Uterus (tissue), 4 donors: ENCODE measurements around the gene FAM229B. TPM values are rescaled to one million over a fixed set of nuclear protein-coding genes. Genes with fewer than 3 reads are reported as not detected.

Experiments
- DNase-seq, 2 donors: peaks; one replicate each; pipeline ENCODE4 v3.0.0-alpha.2; 2019 to 2020
- H3K27ac ChIP-seq, 2 donors: fragments of 200-600 bp; sonication (generic); 1 replicate in 1 of 2; 2 replicates in 1 of 2; pipeline ENCODE4 v1.5.1; 2016 to 2018
- H3K27me3 ChIP-seq, 2 donors: fragments of 200-600 bp; sonication (generic); one replicate each; pipeline ENCODE4 v1.5.1; 2018 to 2019; ENCODE audit warnings: control low read depth in 1 of 2
- H3K36me3 ChIP-seq, 2 donors: fragments of 200-600 bp; sonication (generic); one replicate each; pipeline ENCODE4 v1.5.1; 2019; ENCODE audit warnings: control low read depth in 1 of 2
- H3K4me1 ChIP-seq, 2 donors: fragments of 200-600 bp; sonication (generic); one replicate each; pipeline ENCODE4 v1.5.1; 2018 to 2019; ENCODE audit warnings: control low read depth in 1 of 2
- H3K4me3 ChIP-seq, 2 donors: fragments of 200-600 bp; sonication (generic); 1 replicate in 1 of 2; 2 replicates in 1 of 2; pipeline ENCODE4 v1.5.1; 2018 to 2019; ENCODE audit warnings: mild to moderate bottlenecking in 1 of 2
- H3K9me3 ChIP-seq, 2 donors: fragments of 200-600 bp; sonication (generic); one replicate each; pipeline ENCODE4 v1.5.1; 2019; ENCODE audit warnings: control low read depth in 1 of 2
- POLR2A ChIP-seq, 2 donors: fragments of 450-650 bp; IDR thresholded peaks; one replicate each; pipeline ENCODE4 v1.6.1; 2016; ENCODE audit warnings: antibody characterized with exemption in 2 of 2, mild to moderate bottlenecking in 1 of 2, moderate library complexity in 1 of 2
- intact Hi-C: fragments of 100-400 bp; cut with DNase I; formaldehyde crosslinking; loops from one replicate; pipeline ENCODE4 v1.15.1; 2023; ENCODE audit warnings: low total_unique reads
- total RNA-seq, 4 donors: library from RNA; depleted of rRNA in 3 of 4; stranded (reverse); fragments of >200 nt in 3 of 4; gene quantifications; one replicate each; pipeline versions ENCODE4 v1.1.0 to v1.2.4, GENCODE V29; 2014 to 2023
- TF ChIP-seq, protein P1 (sequence below), 4 experiments: fragments of 200-600 bp in 2 of 4; fragments of 450-650 bp in 2 of 4; sonication (generic) in 2 of 4; IDR thresholded peaks; one replicate each; pipeline ENCODE4 v1.5.1; 2016 to 2019; ENCODE audit warnings: antibody characterized with exemption in 4 of 4, mild to moderate bottlenecking in 2 of 4, moderate library complexity in 1 of 4
- donor health status: DM: yes; HTN: yes; CAD: no.

The FAM229B gene
- total RNA-seq, 4 donors from 2014 or later, result 7.2 to 47.6 (median 34.4) TPM

DNA sequence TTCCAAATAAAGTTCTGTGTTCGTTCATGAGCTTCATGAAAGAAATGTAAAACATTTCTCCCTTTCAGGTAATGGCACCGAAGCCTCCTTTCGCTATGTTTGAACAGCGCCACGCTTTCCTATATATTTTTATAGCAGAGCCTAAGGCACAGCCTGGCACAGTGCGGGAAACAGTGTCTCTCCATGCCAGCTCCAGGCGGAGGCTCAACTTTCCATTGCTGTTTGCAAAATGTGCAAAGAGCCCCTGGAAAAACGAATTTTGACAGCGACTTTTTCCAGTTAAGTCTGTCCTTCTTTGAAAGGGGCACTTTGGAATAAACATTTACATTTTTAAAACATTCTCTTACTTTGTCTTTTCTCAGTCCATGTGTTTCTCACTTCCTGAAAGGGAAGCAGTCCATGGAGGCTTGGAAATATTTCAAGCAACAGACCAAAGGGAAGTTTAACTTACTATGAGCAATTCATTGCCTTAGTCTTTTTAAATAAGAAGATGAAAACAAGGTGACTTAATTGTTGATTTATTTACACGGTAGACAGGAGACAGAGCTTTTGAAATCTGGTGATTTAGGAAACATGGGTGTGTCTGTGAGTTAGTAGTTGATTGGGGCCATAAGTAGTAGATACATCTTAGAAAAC, 32.7 kb upstream of the FAM229B start:
- Histone ChIP-seq H3K4me3 (no peak overlapping the region), H3K9me3 (no peaks in the 10 kb centered on the region), H3K27me3 (no peaks in the 10 kb centered on the region), H3K4me1 (no peaks in the 10 kb centered on the region), H3K27ac (no peak overlapping the region), H3K36me3 (no peaks in the 10 kb centered on the region)
- intact Hi-C loops, result no loop called here
- no peak for TF ChIP-seq POLR2A (IDR thresholded peaks at IDR 0.05)
- TF ChIP-seq, protein P1, sequence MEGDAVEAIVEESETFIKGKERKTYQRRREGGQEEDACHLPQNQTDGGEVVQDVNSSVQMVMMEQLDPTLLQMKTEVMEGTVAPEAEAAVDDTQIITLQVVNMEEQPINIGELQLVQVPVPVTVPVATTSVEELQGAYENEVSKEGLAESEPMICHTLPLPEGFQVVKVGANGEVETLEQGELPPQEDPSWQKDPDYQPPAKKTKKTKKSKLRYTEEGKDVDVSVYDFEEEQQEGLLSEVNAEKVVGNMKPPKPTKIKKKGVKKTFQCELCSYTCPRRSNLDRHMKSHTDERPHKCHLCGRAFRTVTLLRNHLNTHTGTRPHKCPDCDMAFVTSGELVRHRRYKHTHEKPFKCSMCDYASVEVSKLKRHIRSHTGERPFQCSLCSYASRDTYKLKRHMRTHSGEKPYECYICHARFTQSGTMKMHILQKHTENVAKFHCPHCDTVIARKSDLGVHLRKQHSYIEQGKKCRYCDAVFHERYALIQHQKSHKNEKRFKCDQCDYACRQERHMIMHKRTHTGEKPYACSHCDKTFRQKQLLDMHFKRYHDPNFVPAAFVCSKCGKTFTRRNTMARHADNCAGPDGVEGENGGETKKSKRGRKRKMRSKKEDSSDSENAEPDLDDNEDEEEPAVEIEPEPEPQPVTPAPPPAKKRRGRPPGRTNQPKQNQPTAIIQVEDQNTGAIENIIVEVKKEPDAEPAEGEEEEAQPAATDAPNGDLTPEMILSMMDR (IDR thresholded peaks at IDR 0.05), result no peak
- DNase-seq, result no peak

DNA sequence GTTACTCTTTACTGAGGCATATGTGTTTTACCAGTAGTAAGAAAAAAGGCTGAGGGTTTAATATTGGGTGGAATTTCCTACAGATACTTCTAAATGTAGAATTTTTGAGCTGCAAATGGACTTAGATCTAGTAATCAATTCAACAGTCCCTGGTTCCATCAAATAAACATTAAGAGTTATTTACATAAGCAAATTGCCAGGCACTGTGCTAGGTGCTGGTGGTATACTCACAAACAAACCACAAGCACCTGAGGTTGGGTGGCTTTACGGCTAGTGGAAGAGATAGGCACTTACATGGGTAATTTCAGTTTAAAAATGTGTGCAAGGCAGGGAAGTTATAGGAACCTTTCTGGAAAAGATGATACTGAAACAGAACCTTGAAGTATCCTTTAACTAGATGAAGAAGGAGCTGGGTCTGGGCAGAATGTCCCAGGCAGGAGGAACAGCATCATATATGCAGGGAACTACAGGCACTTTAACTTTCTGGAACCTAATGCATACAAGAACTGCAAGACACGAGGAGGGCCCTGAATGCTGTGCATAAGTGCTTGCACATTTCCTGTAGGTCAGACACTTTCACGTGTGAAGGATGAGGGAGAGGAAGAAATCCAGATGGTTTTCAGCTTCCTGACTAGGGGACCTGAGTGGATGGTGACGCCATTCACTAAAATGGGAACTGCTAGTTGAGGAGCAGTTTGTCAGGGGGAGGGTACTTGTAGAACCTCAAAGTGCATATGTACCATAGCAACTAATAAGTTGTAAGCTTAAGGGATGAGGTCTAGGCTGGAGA, 29.0 kb upstream of the FAM229B start:
- Histone ChIP-seq H3K4me3 (no peak overlapping the region), H3K27me3 (no peaks in the 10 kb centered on the region), H3K4me1 (no peaks in the 10 kb centered on the region), H3K27ac (no peak overlapping the region), H3K36me3 (no peaks in the 10 kb centered on the region), H3K9me3 (no peaks in the 10 kb centered on the region)
- TF ChIP-seq, protein P1 (IDR thresholded peaks at IDR 0.05), result no peak
- TF ChIP-seq POLR2A (IDR thresholded peaks at IDR 0.05), result no peak
- intact Hi-C loops, result no loop called here
- no peak for DNase-seq

DNA sequence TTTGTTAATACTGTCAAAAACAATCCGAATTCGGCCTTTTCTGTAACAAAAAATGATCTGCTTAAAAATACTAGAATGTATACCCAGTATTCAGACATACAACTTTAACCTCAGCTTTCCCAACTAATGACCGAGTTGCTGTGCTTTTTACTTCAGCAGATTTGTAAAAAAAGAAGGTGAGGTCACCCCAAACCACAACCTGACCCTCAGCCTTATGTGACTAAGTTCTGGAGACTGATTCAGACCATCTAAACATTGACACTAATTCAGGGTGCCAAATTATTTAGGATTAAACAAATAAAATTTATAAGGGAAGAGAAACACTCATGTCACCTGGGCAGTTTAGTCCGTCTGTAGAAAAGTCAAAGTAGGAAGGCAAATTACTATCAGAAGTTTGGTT, 25.8 kb upstream of the FAM229B start:
- DNase-seq, result no peak
- Histone ChIP-seq H3K27ac (no peak overlapping the region), H3K9me3 (no peaks in the 10 kb centered on the region), H3K4me3 (no peak overlapping the region), H3K36me3 (no peaks in the 10 kb centered on the region), H3K4me1 (no peaks in the 10 kb centered on the region), H3K27me3 (no peaks in the 10 kb centered on the region)
- TF ChIP-seq POLR2A (IDR thresholded peaks at IDR 0.05), result no peak
- TF ChIP-seq, protein P1 (IDR thresholded peaks at IDR 0.05), result no peak
- intact Hi-C loops, result no loop called here

DNA sequence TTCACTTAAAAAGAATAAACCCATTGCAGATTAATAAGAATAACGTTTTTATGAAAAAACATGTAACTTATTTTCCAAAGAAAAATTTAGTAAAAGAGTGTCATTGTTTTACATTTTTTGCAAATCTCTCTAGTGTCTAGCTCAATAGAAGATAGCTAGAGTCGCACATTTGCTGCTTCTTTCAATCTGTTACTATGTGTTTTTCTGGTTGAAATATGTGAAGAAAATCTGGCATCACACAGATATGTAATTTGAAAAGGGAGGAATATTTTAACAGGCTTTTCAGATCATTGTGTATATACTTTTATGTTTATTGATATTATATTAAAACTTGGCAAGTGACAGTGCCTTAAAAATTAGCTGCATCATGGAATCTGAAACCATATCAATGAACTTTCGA, 24.4 kb upstream of the FAM229B start:
- no peaks in the 10 kb centered on the region for H3K9me3 ChIP-seq

DNA sequence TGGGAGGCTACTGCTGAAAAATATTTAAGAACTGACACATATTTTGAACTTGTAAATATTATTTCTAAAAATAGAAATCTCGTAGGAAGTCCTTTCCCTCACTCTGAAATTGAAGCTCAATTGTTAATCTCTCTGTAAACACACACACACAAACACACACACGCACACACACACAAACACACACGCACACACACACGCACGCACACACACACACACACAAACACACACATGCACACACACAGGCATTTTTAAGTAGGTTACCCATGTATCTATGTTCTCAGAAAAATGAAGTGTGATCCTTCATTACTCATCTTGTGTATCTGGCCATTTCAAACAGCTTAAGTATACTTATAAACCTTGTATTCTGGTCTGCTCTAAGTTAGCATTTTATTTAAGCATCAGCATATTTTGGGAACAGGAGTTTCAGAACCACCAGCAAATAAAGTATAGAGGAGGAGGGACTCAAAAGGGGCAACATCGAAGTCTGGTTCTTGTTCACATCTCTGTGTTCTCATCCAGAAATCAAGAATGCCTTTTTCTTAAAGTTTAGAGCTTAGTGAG, 21.9 kb upstream of the FAM229B start:
- intact Hi-C loops, result no loop called here

More for the DNA sequence above, 24.4 kb upstream of the FAM229B start:
- DNase-seq, result no peak
- TF ChIP-seq POLR2A (IDR thresholded peaks at IDR 0.05), result no peak
- H3K27ac ChIP-seq, result no peak overlapping the region
- no peaks in the 10 kb centered on the region for H3K4me1 ChIP-seq
- H3K27me3 ChIP-seq, result no peaks in the 10 kb centered on the region
- H3K36me3 ChIP-seq, result no peaks in the 10 kb centered on the region
- intact Hi-C loops, result no loop called here
- no peak overlapping the region for H3K4me3 ChIP-seq

More for the DNA sequence above, 21.9 kb upstream of the FAM229B start:
- Histone ChIP-seq H3K4me1 (no peaks in the 10 kb centered on the region), H3K4me3 (no peak overlapping the region), H3K27me3 (no peaks in the 10 kb centered on the region), H3K27ac (no peak overlapping the region), H3K9me3 (no peaks in the 10 kb centered on the region), H3K36me3 (no peaks in the 10 kb centered on the region)
- TF ChIP-seq, protein P1 (IDR thresholded peaks at IDR 0.05), result no peak
- TF ChIP-seq POLR2A (IDR thresholded peaks at IDR 0.05), result no peak
- DNase-seq, result no peak
